WERI-Rb-1 (cell line): ENCODE data around the gene SENP2.

ENCODE experiments used
- DNase-seq: peaks from one replicate; pipeline ENCODE4 v3.0.0-alpha.2; 2020
- H3K27ac ChIP-seq: fragments of 250-450 bp; sonication (Bioruptor Pico); 2 replicates; pipeline ENCODE4 v1.5.1; 2020; ENCODE audit warnings: mild to moderate bottlenecking, moderate library complexity
- H3K27me3 ChIP-seq: fragments of 250-450 bp; sonication (Bioruptor Pico); 2 replicates; pipeline ENCODE4 v1.5.1; 2021; ENCODE audit warnings: mild to moderate bottlenecking, low read depth, moderate library complexity; ENCODE audit not compliant: insufficient read depth, severe bottlenecking
- H3K36me3 ChIP-seq: fragments of 250-450 bp; sonication (Bioruptor Pico); 2 replicates; pipeline ENCODE4 v1.5.1; 2020; ENCODE audit warnings: mild to moderate bottlenecking, moderate library complexity
- H3K4me3 ChIP-seq: 2 replicates; pipeline ENCODE4 v1.5.1; 2011; ENCODE audit warnings: low read depth, mild to moderate bottlenecking, control low read depth, low read length
- H3K9me3 ChIP-seq: fragments of 250-450 bp; sonication (Bioruptor Pico); 2 replicates; pipeline ENCODE4 v1.5.1; 2021; ENCODE audit warnings: mild to moderate bottlenecking, moderate library complexity; ENCODE audit not compliant: severe bottlenecking
- CTCF ChIP-seq: IDR thresholded peaks from 2 replicates; pipeline ENCODE4 v1.5.1; 2011; ENCODE audit warnings: low read depth, mild to moderate bottlenecking, control low read depth, inconsistent platforms, low read length

Gene SENP2

GRCh38 chr3:185656321-185656840, 70.3 kb downstream of the SENP2 start:
- no peak for TF ChIP-seq CTCF

GRCh38 chr3:185657211-185657610, 71.1 kb downstream of the SENP2 start:
- Histone ChIP-seq H3K4me3 (no peak overlapping the region), H3K36me3 (peaks cover 51% of the 10 kb centered on the region), H3K27ac (no peak overlapping the region), H3K9me3 (no peaks in the 10 kb centered on the region), H3K27me3 (no peaks in the 10 kb centered on the region)
- TF ChIP-seq CTCF: no peak
- DNase-seq: no peak

More at GRCh38 chr3:185656321-185656840, 70.3 kb downstream of the SENP2 start:
- H3K9me3 ChIP-seq: no peaks in the 10 kb centered on the region
- no peak overlapping the region for H3K4me3 ChIP-seq
- peaks cover 53% of the 10 kb centered on the region for H3K36me3 ChIP-seq
- no peak for DNase-seq
- no peak overlapping the region for H3K27ac ChIP-seq
- H3K27me3 ChIP-seq: no peaks in the 10 kb centered on the region

GRCh38 chr3:185657691-185658503, 71.8 kb downstream of the SENP2 start:
- no peak for DNase-seq
- no peak for TF ChIP-seq CTCF
- no peak overlapping the region for H3K4me3 ChIP-seq
- H3K9me3 ChIP-seq: no peaks in the 10 kb centered on the region
- H3K36me3 ChIP-seq: peaks cover 44% of the 10 kb centered on the region
- no peak overlapping the region for H3K27ac ChIP-seq
- H3K27me3 ChIP-seq: no peaks in the 10 kb centered on the region

GRCh38 chr3:185658504-185658912, 72.4 kb downstream of the SENP2 start:
- H3K36me3 ChIP-seq: peaks cover 40% of the 10 kb centered on the region
- TF ChIP-seq CTCF: no peak
- H3K27ac ChIP-seq: no peak overlapping the region
- H3K27me3 ChIP-seq: no peaks in the 10 kb centered on the region
- no peaks in the 10 kb centered on the region for H3K9me3 ChIP-seq
- no peak for DNase-seq
- H3K4me3 ChIP-seq: no peak overlapping the region

GRCh38 chr3:185658943-185659342, 72.8 kb downstream of the SENP2 start:
- DNase-seq: no peak
- Histone ChIP-seq H3K9me3 (peaks cover 4% of the 10 kb centered on the region), H3K36me3 (peaks cover 42% of the 10 kb centered on the region), H3K4me3 (no peak overlapping the region), H3K27ac (no peak overlapping the region), H3K27me3 (no peaks in the 10 kb centered on the region)
- no peak for TF ChIP-seq CTCF
